ENCODE measurements around the gene PHLPP1. TPM values are rescaled to one million over a fixed set of nuclear protein-coding genes. Genes with fewer than 3 reads are reported as not detected.

PHLPP1 gene
- total RNA-seq, 1 experiment from 2014 or later = 6.6 TPM

- no peak for DNase-seq (ENCODE audit: low spot score)
- in situ Hi-C loops (cut with HindIII; ENCODE audit: low sequenced_read_pairs) = no loop called here
Observed at GRCh38 chr18:63003899-63004298, 288.6 kb downstream of the PHLPP1 start.

- in situ Hi-C loops (cut with HindIII; ENCODE audit: low sequenced_read_pairs) = no loop called here
- DNase-seq (ENCODE audit: low spot score) = no peak
Observed at GRCh38 chr18:63004466-63005089, 289.2 kb downstream of the PHLPP1 start.

GRCh38 chr18:63005306-63005705 lies 290.0 kb downstream of the PHLPP1 start:
- no peak for DNase-seq (ENCODE audit: low spot score)
- in situ Hi-C loops (cut with HindIII; ENCODE audit: low sequenced_read_pairs) = no loop called here

GRCh38 chr18:63007231-63007630 lies 291.9 kb downstream of the PHLPP1 start:
- no peak for DNase-seq (ENCODE audit: low spot score)
- in situ Hi-C loops (cut with HindIII; ENCODE audit: low sequenced_read_pairs) = no loop called here

- in situ Hi-C loops (cut with HindIII; ENCODE audit: low sequenced_read_pairs) = loop anchor here (10.0 kb wide), 1 partner anchor 319 kb away; no protein-coding TSS in a partner anchor
- DNase-seq (ENCODE audit: low spot score) = peak; percentile 67
Observed at GRCh38 chr18:63016270-63016669, 300.9 kb downstream of the PHLPP1 start.

GRCh38 chr18:63017076-63017475 lies 301.7 kb downstream of the PHLPP1 start:
- in situ Hi-C loops (cut with HindIII; ENCODE audit: low sequenced_read_pairs) = loop anchor here (10.0 kb wide), 1 partner anchor 318 kb away; no protein-coding TSS in a partner anchor
- no peak for DNase-seq (ENCODE audit: low spot score)

GRCh38 chr18:63017977-63018376 lies 302.6 kb downstream of the PHLPP1 start:
- in situ Hi-C loops (cut with HindIII; ENCODE audit: low sequenced_read_pairs) = loop anchor here (10.0 kb wide), 1 partner anchor 317 kb away; no protein-coding TSS in a partner anchor

GRCh38 chr18:63022429-63023022 lies 307.2 kb downstream of the PHLPP1 start:
- in situ Hi-C loops (cut with HindIII; ENCODE audit: low sequenced_read_pairs) = no loop called here

More at GRCh38 chr18:63017977-63018376, 302.6 kb downstream of the PHLPP1 start:
- no peak for DNase-seq (ENCODE audit: low spot score)

GRCh38 chr18:63025251-63026090 lies 310.1 kb downstream of the PHLPP1 start:
- in situ Hi-C loops (cut with HindIII; ENCODE audit: low sequenced_read_pairs) = no loop called here
- DNase-seq (ENCODE audit: low spot score) = no peak

More at GRCh38 chr18:63022429-63023022, 307.2 kb downstream of the PHLPP1 start:
- no peak for DNase-seq (ENCODE audit: low spot score)

- DNase-seq (ENCODE audit: low spot score) = no peak
- in situ Hi-C loops (cut with HindIII; ENCODE audit: low sequenced_read_pairs) = no loop called here
Observed at GRCh38 chr18:63028380-63028779, 313.0 kb downstream of the PHLPP1 start.

Other genes starting within 250 kb of the PHLPP1 start
- gene ZCCHC2, start 192.5 kb upstream of the PHLPP1 start, total RNA-seq (2014; rRNA removed; shearing (Covaris generic)) = 18.0 and 27.0 TPM in 2 replicates

Measured in G401 (cell line).